ENCODE measurements around the gene SOD1.

Gene SOD1

DNA sequence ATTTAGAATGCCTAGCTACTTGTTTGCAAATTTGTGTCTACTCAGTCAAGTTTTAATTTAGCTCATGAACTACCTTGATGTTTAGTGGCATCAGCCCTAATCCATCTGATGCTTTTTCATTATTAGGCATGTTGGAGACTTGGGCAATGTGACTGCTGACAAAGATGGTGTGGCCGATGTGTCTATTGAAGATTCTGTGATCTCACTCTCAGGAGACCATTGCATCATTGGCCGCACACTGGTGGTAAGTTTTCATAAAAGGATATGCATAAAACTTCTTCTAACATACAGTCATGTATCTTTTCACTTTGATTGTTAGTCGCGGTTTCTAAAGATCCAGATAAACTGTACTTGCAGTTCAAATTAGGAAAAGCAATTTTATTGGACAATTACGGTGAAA is 7.6 kb downstream of the SOD1 start:
- no peak overlapping the region for H3K4me3 ChIP-seq (ENCODE audit: low read depth, low read length)
- TF ChIP-seq, protein P1, sequence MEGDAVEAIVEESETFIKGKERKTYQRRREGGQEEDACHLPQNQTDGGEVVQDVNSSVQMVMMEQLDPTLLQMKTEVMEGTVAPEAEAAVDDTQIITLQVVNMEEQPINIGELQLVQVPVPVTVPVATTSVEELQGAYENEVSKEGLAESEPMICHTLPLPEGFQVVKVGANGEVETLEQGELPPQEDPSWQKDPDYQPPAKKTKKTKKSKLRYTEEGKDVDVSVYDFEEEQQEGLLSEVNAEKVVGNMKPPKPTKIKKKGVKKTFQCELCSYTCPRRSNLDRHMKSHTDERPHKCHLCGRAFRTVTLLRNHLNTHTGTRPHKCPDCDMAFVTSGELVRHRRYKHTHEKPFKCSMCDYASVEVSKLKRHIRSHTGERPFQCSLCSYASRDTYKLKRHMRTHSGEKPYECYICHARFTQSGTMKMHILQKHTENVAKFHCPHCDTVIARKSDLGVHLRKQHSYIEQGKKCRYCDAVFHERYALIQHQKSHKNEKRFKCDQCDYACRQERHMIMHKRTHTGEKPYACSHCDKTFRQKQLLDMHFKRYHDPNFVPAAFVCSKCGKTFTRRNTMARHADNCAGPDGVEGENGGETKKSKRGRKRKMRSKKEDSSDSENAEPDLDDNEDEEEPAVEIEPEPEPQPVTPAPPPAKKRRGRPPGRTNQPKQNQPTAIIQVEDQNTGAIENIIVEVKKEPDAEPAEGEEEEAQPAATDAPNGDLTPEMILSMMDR (IDR thresholded peaks at IDR 0.05; ENCODE audit: low read depth, low read length): no peak

DNA sequence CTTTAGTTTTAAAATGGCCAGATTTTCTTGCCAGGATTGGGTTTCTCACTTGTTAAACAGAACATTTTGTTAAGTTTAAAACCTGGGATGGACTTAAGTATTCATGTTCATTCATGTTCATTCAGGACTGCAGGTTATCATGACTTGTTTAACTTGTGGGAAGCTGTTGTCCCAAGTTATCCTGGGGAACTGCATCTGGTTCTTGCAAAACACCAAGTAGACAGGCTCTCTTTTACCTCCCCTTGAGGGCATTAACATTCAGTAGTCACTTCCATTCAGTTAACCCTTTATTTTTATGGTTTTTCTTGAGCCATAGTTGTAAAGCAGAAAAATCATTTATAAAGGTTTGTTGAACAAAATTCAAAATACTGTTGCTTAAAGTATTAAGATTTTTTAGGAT is 8.1 kb downstream of the SOD1 start:
- no peak overlapping the region for H3K4me3 ChIP-seq (ENCODE audit: low read depth, low read length)
- TF ChIP-seq, protein P1 (IDR thresholded peaks at IDR 0.05; ENCODE audit: low read depth, low read length): no peak

GRCh38 chr21:31668651-31669491 is 9.4 kb downstream of the SOD1 start:
- H3K4me3 ChIP-seq (ENCODE audit: low read depth, low read length): no peak overlapping the region
- TF ChIP-seq, protein P1 (IDR thresholded peaks at IDR 0.05; ENCODE audit: low read depth, low read length): no peak

- TF ChIP-seq, protein P1 (IDR thresholded peaks at IDR 0.05; ENCODE audit: low read depth, low read length): no peak
Observed at GRCh38 chr21:31670070-31670469, 10.6 kb downstream of the SOD1 start.

GRCh38 chr21:31671146-31671716 is 11.7 kb downstream of the SOD1 start:
- TF ChIP-seq, protein P1 (IDR thresholded peaks at IDR 0.05; ENCODE audit: low read depth, low read length): no peak
- H3K4me3 ChIP-seq (ENCODE audit: low read depth, low read length): no peak overlapping the region

More at GRCh38 chr21:31670070-31670469, 10.6 kb downstream of the SOD1 start:
- H3K4me3 ChIP-seq (ENCODE audit: low read depth, low read length): no peak overlapping the region

- H3K4me3 ChIP-seq (ENCODE audit: low read depth, low read length): no peak overlapping the region
- TF ChIP-seq, protein P1 (IDR thresholded peaks at IDR 0.05; ENCODE audit: low read depth, low read length): no peak
Observed at GRCh38 chr21:31671931-31672330, 12.4 kb downstream of the SOD1 start.

DNA sequence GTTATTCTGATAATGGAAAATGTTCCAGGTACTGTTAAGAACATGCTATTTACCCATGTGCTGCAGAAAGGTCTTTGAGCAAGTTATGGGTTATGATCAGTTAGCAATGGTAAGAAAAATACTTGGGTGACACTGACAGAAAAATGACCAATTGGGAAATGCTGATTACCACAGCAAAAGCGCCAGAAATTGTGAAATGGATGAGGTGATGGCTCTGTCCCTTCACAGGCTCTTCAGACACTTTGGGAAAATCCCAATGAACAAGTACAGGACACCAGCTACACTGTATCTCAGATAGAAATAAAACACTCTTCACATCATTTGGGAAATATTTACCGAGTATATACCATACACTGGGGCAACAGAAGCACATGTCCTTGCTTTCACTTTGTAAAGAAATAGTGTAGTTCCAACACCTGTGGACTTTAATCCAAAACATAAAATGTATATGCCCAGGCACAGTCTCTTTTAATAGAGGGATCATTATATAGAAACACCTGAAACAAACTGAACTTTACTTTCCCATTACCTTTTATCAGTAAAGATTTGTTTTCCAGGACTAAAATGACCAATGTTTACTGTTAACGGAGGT is 13.9 kb downstream of the SOD1 start:
- no peak overlapping the region for H3K4me3 ChIP-seq (ENCODE audit: low read depth, low read length)
- TF ChIP-seq, protein P1 (IDR thresholded peaks at IDR 0.05; ENCODE audit: low read depth, low read length): no peak
